ENCODE measurements around the gene CHMP6. TPM values are rescaled to one million over a fixed set of nuclear protein-coding genes. Genes with fewer than 3 reads are reported as not detected.
A peak's percentile ranks its signal among the peaks of the same experiment; 100 is the strongest.

The CHMP6 gene
- total RNA-seq, 1 donor, result 17.4 TPM

DNA sequence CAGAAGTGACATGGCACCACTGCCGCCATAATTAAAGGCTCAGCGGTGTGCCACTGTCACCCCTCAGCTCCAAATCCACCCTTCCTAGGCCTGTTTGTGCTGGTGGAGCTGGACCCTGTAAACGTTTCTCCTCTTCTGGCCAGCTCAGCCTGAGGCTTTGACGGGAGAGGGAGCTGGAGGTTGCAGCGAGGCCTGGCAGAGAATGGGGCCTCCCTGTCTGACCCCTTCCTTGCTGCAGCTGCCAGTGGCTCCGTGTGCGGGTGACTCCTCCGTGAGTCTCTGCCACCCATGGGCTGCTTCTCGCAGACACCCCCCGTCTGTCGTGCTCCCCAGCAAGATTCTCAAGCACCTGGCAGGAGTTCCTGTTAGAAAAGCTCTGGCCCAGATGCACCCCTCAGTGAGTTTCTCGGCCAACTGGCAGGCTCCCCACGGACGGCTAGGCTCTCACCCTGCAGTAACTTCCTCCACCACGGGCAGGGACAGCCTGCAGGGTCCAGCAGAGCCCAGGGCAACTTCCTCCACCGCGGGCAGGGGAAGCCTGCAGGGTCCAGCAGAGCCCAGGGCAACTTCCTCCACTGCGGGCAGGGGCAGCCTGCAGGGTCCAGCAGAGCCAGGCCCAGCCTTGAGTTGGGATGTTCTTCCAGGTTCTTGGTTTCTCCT lies 4.7 kb upstream of the CHMP6 start:
- TF ChIP-seq, protein P1, sequence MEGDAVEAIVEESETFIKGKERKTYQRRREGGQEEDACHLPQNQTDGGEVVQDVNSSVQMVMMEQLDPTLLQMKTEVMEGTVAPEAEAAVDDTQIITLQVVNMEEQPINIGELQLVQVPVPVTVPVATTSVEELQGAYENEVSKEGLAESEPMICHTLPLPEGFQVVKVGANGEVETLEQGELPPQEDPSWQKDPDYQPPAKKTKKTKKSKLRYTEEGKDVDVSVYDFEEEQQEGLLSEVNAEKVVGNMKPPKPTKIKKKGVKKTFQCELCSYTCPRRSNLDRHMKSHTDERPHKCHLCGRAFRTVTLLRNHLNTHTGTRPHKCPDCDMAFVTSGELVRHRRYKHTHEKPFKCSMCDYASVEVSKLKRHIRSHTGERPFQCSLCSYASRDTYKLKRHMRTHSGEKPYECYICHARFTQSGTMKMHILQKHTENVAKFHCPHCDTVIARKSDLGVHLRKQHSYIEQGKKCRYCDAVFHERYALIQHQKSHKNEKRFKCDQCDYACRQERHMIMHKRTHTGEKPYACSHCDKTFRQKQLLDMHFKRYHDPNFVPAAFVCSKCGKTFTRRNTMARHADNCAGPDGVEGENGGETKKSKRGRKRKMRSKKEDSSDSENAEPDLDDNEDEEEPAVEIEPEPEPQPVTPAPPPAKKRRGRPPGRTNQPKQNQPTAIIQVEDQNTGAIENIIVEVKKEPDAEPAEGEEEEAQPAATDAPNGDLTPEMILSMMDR (IDR thresholded peaks at IDR 0.05; ENCODE audit: insufficient read depth, low read length), result no peak
- DNase-seq (ENCODE audit: low read depth), result no peak
- no peak overlapping the region for H3K4me3 ChIP-seq (ENCODE audit: low read depth, low read length)

DNA sequence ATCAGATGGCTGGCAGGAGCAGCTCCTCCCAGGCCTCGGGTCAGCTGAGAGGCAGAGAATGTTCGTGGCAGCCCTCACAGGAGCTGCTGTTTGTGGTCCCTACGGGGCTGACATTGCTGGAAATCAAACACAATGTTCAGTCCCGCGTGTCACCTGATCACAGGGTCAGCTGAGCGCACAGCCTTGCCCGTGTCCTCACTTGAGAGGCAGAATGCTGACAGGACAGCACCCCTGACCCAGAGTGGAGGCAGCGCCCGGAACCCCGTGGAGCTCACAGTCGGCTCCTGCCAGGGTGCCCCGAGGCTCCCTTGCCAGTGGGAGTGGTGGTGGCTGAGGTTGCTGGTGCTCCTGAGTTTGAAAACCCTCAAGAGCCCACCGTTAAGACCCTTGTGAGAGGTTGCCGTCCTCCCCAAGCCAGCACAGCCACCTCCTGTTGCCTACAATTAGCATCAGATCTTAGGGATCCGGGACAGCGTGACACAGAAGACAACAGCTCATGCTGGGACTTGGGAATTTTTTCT lies 3.6 kb upstream of the CHMP6 start:
- TF ChIP-seq, protein P1 (IDR thresholded peaks at IDR 0.05; ENCODE audit: insufficient read depth, low read length), result no peak
- DNase-seq (ENCODE audit: low read depth), result no peak

DNA sequence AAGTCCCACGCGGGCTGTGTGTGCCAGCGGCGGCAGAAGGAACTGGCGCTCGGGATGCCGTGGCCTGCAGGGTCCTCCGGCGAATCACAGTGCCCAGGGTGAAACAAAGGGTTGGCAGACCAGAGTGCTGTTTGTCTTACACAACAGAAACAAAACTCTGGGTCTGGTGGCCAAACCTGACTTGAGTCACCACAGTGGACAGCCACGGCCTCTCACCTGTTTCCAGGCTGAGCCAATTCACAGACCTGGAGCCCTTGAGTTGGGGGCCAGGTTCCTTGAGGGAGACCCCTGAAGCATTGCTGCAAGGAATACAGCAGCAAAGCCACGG lies 2.1 kb upstream of the CHMP6 start:
- no peak overlapping the region for H3K4me3 ChIP-seq (ENCODE audit: low read depth, low read length)
- no peak for DNase-seq (ENCODE audit: low read depth)
- TF ChIP-seq, protein P1 (IDR thresholded peaks at IDR 0.05; ENCODE audit: insufficient read depth, low read length), result no peak

More for the DNA sequence above, 3.6 kb upstream of the CHMP6 start:
- no peak overlapping the region for H3K4me3 ChIP-seq (ENCODE audit: low read depth, low read length)

DNA sequence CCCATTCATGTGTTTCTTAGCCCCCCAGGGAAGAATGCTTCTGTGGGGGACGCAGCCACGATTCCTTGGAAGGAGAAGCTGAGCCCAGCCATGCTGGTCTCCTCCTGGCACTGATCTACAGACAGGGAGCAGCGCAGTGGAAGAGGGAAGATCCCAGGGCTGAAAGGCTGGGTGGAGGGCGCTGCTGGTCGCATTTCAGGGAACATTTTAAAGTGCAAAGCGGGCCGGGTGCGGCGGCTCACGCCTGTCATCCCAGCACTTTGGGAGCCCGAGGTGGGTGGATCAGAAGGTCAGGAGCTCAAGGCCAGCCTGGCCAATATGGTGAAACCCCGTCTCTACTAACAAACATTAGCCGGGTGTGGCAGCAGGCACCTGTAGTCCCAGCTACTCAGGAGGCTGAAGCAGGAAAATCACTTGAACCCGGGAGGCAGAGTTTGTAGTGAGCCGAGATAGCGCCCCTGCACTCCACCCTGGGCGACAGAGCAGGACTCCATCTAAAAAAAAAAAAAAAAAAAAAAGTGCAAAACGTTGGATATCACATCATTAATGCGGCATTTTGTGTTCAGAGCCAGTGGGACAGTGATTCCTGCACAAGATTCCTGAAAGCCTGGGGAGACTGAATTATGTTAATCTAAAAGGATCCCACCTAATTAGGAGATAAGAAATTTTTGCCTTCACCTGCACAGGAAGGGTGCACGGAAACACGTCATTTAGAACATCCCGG lies 558 bp upstream of the CHMP6 start:
- TF ChIP-seq, protein P1 (IDR thresholded peaks at IDR 0.05; ENCODE audit: insufficient read depth, low read length), result no peak
- H3K4me3 ChIP-seq (ENCODE audit: low read depth, low read length), result peak overlapping the region; percentile 76
- no peak for DNase-seq (ENCODE audit: low read depth)

DNA sequence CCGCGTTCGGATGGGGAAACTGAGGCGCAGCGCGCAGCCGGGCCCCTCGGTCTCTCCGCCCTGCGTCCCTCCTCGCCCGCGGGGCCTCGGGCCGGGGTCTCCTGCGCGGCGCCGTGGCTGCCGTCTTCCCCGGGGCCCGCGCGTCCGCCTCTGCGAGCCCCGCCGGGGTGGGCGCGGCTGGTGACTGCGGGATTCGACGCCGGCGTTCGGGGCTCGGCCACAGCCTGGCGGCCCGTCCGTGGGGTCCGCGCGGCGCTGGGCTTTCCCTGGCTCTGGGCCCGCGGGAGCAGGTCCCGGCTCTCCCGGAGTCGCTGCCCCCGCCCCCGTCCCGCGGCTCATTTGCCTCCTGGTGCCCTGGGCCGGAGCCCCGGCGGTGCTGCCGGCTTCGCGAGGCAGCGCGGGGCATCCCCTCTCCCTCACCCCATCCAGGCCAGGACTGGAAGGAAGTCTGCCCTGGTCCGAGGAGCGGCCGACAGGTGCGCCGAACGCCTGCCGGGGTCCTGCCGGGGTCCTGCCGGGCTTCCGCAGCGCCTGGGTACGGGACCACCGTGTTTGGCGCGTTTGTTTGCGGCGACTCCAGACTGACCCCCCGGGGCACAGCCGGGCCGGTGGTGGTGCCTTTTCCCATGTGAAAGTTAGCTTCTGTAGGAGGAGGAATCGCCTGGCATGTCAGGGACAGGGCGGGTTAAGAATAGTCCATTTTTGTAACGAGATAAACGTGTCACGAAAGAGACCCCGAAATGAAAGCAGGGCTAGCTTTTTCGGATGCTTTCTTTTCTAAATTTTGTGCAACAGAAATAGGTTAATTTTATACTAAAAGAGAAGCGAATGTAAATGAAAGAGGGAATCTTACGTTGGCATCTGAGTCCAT lies 671 bp downstream of the CHMP6 start:
- peak overlapping the region; percentile 76 for H3K4me3 ChIP-seq (ENCODE audit: low read depth, low read length)
- DNase-seq (ENCODE audit: low read depth), result no peak
- TF ChIP-seq, protein P1 (IDR thresholded peaks at IDR 0.05; ENCODE audit: insufficient read depth, low read length), result no peak

DNA sequence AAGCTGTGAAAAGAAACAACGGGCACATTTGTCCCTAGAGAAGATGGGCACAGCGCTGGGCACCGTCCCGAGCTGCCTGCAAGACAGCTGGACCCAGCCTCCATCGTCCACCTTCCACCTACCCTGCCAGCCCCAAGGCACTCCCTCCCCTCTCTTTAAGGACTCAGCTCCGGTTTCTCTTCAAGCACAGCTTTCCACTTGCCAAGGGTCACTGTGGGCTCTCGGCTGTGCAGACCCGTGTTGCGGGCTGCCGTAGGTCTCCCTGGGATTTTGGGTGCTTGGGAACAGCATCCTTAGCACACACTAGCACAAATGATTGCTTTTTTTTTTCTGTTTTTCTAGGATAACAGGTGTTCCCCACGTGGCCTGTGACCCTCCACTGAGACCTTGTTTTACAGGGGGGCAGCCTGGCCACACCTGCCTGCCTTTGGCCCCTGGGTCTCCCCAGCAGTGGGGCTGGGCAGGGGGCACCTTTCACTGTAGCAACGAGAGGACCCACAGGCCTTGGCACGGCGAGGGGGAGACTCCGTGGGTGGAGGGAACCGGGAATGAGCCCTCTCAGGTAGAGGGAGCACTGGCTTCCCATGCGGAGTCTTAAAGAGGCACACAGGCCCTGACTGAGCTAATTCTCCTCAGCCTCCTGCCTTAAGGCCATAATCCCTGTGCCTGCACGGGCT lies 1.4 kb downstream of the CHMP6 start:
- peak overlapping the region; percentile 76 for H3K4me3 ChIP-seq (ENCODE audit: low read depth, low read length)
- TF ChIP-seq, protein P1 (IDR thresholded peaks at IDR 0.05; ENCODE audit: insufficient read depth, low read length), result no peak
- DNase-seq (ENCODE audit: low read depth), result no peak

All from fibroblast of the aortic adventitia (primary cell).